GM18909 (cell line): ENCODE measurements around the gene ANKRD44.
"Not testable (repeated sequence)": the region's sequence is repeated elsewhere in the genome, so short reads cannot be mapped to it uniquely, and the experiment has no call there.

Experiments used
- ATAC-seq: cut with Tn5 transposase; IDR thresholded peaks from one replicate; pipeline ENCODE4 v1.9.1; 2021; ENCODE audit warnings: mild to moderate bottlenecking; ENCODE audit not compliant: unreplicated experiment, poor library complexity

Gene ANKRD44

GRCh38 chr2:197011801-197012641 is 298.6 kb downstream of the ANKRD44 start:
- ATAC-seq, result peak; percentile 57

GRCh38 chr2:197011021-197011417 is 299.6 kb downstream of the ANKRD44 start:
- ATAC-seq, result no peak

DNA sequence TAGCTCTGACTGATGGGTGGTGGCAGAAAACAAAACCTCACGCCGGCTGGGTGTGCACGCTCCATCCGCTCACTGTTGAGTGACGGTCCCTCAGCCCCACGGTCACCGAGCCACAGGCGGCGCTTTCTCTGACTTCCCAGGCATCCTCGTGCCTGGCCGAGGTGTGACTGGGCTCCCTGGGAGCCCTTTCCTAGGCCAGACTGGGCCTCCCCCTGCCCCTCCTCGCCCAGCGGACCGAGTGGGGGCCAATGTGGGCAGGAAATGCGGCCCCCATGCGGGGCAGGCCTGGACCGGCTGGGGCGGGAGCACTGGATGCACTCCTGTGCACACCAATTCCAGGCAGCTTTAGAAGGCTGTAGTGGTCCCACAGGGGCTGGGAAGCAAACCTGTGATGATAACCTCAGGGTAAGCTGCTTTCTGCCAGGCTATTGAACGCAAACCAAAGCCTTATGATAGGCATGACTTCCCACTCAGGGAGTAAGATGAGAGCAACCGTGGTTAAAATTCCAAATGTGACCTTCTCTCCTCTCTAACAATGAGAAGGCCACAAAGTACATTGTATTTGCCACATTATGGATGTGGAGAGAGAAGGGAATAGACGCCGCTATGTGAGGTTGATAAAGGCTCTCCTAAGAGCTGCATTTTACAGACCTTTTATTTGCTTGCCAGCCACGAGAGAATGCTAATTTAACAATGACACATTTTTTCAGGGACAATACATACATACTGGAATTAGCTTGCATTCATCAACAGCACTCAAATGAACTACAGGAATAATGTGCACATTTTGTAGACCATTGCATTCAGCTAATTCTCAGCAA is 300.2 kb downstream of the ANKRD44 start:
- ATAC-seq, result no peak

- not testable (repeated sequence) for ATAC-seq
Measured at GRCh38 chr2:197008741-197009341, 301.7 kb downstream of the ANKRD44 start.

GRCh38 chr2:197007716-197008628 is 302.6 kb downstream of the ANKRD44 start:
- ATAC-seq, result no peak

DNA sequence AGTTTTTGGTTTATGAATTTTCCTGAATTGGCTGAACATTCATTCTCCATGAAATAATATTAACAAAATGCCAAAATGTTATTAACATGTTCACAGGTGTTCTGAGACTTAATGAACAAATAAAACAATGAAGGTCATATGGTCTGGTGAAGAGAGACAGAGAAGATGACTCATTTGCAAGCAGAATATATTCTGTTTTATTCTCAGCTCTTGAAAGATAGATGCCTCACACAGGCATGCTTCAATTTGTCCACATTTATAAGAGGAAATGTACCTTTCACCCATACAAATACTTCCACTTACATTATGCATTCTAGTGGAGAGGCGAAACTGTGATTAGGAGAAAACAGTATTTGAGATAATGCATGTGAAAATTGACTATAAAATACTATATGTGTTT is 308.7 kb downstream of the ANKRD44 start:
- ATAC-seq, result no peak

DNA sequence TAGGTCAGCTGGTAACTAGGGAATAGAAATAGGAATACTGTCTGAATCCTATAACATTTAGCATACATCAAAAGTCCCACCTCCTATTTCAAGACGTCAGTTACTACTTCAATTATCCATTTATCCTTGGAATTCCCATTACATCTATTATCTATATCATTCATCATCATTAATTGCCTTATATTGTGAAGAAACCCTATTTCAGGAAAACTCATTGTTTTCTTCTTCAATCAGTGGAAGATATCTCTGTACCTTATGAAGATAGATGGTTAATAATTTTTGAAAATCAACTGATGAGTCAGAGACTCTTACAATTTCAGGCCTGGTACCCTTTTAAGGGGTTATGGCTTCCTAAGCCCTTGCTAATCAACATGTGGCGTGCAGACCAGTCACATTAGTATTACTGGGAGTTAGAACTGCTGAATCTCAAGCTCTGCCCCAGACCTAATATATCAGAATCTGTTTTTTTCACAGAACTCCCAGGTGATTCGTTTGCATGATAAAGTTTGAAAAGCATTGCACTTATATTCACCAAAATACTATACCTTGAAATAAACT is 314.7 kb downstream of the ANKRD44 start:
- no peak for ATAC-seq

DNA sequence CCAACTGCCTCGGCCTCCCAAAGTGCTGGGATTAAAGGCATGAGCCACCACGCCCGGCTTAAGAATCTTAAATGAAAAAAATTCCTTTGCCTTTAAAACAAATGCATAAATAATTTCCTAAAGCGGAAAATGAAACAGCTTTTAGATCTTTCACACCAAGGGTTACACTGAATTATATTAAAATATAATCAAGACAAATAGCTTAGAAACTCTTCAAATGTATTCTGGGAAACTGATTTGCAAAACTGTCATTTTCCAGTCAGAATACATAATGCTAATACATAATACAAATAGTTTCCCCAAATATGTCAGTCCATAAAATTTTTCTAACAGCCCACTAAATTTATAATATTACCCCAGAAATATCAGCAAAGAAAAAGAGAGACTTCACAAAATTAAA is 315.8 kb downstream of the ANKRD44 start:
- ATAC-seq, result no peak

DNA sequence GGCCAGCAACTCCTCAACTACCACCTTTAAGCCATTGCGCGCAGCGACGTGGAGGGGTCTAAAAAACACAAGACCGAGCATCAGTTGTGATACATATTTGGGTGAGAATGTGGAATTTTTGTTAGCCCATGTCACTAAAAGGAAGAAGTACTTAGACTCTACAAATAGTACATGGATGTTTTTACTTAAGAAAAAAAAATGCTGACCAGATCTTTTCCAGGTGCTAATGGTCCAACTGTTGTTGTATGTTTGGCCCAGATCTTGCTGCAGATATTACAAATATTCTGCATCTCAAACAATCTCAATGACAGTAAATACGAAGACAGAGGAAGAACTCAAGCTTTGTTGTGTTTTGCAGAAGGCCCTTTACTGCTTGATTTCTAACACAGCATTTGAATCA is 317.0 kb downstream of the ANKRD44 start:
- no peak for ATAC-seq

DNA sequence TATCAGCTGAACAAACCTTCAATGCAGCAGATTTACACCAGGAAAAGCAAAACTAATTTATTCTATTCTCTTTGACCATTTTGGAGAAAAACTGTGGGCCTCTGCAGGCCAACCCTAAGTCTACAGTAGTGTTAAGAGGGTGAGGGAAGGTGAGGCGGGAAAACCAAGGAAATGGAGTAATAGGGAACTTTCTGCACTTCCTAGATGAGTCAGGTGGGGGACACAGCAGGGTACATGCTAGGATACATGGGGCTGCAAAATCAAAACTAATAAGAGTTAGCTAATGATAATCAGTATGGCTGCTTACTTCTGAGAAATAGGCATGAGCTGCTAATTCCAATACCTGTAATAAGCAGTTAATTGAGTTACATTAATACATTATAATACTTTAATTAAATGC is 318.1 kb downstream of the ANKRD44 start:
- ATAC-seq, result no peak

DNA sequence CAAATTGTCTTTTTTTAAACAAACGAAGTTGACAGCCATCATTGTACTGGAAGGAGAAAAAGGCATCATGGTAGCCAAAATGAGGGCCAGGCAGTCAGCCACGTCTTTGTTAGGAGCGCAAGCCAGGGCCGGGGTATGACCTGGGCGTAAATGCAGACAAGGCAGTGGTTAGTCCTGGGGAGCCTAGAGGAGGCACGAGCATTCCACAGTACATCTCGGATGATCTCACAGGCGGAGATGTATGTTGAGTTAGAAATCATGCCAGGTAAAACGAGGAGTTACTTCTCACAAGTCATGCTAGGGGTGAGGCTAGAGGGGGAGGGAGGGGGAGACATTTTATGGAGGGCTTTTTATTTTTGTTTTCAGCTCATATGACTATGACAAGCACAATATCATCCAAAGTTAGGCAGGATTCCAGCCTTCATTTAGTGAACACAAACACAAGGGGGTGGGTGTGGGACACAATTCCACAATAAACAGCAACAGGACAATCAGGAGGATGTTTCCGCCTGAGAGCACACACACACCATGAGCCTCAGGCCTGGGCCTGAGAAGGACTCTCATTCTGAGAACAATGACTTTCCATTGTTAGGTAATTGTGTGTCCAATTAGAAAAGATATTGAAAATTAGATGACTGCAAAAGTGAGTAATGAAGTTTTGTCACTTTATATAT is 319.7 kb downstream of the ANKRD44 start:
- ATAC-seq, result no peak

DNA sequence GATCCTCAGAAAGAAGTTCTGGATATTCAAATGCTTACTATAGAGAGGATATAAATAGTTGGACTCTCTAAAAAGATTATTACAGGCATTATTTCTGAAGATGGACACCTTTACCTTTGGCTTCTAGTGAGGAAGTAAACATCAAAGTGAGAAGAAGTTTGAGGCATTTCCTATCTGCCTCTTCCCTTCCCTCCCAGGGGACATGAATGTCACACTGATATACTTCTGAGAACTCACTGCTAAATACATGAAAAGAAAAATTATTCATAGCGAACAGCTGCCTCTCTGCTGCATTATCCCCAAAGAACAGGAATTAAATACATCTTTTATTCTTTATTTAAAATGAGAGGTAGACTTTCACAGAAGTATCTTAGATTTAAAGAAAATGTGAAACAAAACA is 320.5 kb downstream of the ANKRD44 start:
- ATAC-seq, result no peak

- no peak for ATAC-seq
Measured at GRCh38 chr2:196989496-196989895, 321.1 kb downstream of the ANKRD44 start.

- no peak for ATAC-seq
Measured at GRCh38 chr2:196988639-196989038, 321.9 kb downstream of the ANKRD44 start.

- peak; percentile 60 for ATAC-seq
Measured at GRCh38 chr2:196987649-196988364, 322.8 kb downstream of the ANKRD44 start.

- ATAC-seq, result no peak
Measured at GRCh38 chr2:196987298-196987648, 323.3 kb downstream of the ANKRD44 start.

GRCh38 chr2:196985511-196986183 is 324.9 kb downstream of the ANKRD44 start:
- ATAC-seq, result no peak

GRCh38 chr2:196984903-196985302 is 325.7 kb downstream of the ANKRD44 start:
- ATAC-seq, result no peak
